Suppressor macrophage (primary cell): ENCODE measurements around the gene MYL10.

ENCODE experiments used
- DNase-seq, 4 experiments: peaks; one replicate each; pipeline ENCODE4 v3.0.0-alpha.2; 2020 to 2022
- total RNA-seq, 17 experiments: gene quantifications; one replicate each; lab custom pipeline; 2026; ENCODE audit warnings: mixed read lengths in 6 of 17, inconsistent platforms in 3 of 17; lab: John Stamatoyannopoulos, UW

The MYL10 gene
- total RNA-seq = 0 to 1.1 (median 0) reads per million in 17 experiments

GRCh38 chr7:101629171-101629570 lies at the start of gene MYL10:
Gene MYL10, minus strand, starts transcription at chr7:101629296. Its CDS starts 178 bp downstream, at chr7:101629118.
- no peak for DNase-seq

DNA sequence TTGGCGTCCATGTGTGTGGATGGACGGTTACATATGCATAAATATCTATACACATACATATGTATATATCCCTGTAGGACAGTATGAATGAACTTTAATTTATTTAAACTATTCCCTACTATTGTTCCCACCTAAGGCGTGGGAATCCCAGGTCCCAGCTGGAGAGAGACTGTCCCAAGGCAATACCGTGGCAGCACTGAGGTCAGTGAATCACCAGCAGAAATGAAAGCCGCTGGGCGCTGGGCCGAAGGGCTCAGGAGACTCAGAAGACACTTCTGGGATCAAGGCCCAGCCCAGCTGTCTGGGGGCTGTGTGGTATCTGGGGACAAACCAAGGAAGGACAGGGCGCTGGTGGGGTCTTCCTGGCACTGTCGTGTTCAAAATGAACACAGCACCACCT lies 49.6 kb upstream of the MYL10 start:
- DNase-seq = no peak

GRCh38 chr7:101677797-101678479 lies 48.8 kb upstream of the MYL10 start:
- peak; percentile 50 to 73 (median 70) for DNase-seq

- DNase-seq = no peak
Measured at GRCh38 chr7:101677391-101677790, 48.3 kb upstream of the MYL10 start.

DNA sequence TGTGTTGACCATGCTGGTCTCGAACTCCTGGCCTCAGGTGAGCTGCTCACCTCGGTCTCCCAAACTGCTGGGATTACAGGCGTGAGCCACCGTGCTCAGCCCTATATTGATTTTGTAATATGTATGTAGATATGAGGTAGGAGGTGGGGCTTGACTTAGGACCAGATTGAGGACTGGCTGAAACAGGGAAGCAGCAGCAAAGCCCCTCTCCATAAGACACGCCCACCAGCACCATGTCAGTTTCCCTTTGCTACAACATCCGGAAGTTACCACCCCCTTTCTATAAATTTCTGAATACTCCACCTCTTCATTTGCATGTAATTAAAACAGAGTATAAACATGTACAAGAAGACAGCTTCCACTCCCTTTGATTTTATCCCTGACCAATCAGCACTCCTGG lies 47.9 kb upstream of the MYL10 start:
- no peak for DNase-seq

DNA sequence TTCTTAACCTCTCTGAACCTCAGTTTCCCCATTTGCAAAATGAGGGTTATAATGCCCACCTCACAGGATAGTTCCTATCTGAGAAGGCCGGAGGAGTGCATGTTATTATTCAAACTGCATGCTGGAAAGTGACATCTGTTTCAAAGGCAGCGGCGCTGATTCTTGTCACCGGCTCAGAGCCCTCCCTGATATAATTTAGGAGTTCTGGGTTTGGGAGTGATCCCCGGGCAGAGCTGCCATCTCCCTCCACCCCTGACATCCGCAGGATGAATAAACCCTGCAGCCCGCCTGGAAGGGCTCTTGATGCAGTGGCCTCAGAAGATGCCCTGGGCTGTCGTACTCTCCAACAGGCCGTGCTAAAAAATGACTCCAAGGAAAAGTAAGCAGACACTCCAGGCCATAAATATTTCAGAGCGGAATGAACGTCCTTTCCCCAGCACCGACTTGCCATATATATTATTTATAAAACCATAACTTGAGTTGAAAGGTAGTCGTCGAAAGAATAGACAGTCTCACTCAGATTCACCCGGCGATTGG lies 47.0 kb upstream of the MYL10 start:
- no peak for DNase-seq

GRCh38 chr7:101674439-101674838 lies 45.3 kb upstream of the MYL10 start:
- DNase-seq = no peak

- no peak for DNase-seq
Measured at GRCh38 chr7:101673951-101674350, 44.9 kb upstream of the MYL10 start.

- no peak for DNase-seq
Measured at GRCh38 chr7:101673315-101673714, 44.2 kb upstream of the MYL10 start.

- DNase-seq = no peak
Measured at GRCh38 chr7:101671371-101672356, 42.6 kb upstream of the MYL10 start.

DNA sequence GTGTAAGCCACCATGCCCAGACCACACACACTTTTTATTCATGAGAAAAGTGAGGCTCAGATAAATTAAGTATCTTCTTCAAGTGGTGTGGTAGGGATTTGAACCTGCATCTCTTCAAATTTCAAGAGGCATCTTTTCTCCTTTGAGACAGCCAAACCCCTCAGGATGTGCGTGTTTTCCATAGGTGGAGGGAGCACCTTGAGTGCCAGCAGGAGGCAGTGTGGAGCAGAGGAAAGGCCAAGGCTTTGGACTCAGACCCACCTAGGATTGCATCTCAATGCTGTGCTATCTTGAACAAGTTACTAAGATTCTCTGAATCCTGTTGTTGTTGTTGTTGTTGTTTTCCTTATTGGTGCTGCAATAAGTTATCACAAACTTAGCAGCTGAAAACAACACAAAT lies 40.2 kb upstream of the MYL10 start:
- DNase-seq = peak in 3 of 4 experiments; percentile 26 to 47 (median 28)

DNA sequence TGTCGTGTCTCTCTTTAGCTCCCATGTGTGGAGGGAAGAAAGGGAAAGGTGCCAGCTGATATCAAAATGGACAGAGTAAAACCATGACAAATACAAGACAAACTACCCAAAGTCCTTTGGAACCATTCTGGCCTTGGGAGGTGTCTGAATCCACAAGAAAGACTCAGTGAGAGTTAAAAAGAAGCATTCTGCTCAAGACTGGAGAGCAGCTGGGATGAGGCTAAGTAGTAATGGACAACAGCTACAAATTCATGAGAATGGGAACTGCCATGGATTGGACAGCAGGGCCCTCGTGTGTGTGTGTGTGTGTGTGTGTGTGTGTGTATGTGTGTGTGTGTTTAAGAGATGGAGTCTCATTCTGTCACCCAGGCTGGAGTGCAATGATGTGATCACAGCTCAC lies 39.6 kb upstream of the MYL10 start:
- DNase-seq = no peak

DNA sequence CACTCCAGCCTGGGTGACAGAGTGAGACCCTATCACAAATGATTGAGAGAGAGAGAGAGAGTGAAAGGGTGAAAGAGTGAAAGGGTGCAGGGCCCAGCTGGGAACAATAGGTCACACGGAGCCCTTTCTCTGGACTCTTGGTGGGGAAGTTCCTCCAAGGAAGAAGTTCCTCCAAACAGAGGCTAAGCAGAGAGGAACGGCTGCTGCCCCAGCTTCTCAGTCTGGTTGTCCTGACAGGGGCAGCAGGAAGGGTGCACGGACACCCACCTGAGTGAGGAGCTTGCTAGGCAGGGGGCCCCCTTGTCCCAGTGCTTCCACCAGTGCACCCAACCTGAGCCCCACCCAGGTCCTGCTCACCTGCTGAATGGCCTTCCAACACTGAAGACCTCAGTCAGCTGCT lies 38.8 kb upstream of the MYL10 start:
- DNase-seq = peak; percentile 35 to 69 (median 64)

- no peak for DNase-seq
Measured at GRCh38 chr7:101667399-101667798, 38.3 kb upstream of the MYL10 start.

DNA sequence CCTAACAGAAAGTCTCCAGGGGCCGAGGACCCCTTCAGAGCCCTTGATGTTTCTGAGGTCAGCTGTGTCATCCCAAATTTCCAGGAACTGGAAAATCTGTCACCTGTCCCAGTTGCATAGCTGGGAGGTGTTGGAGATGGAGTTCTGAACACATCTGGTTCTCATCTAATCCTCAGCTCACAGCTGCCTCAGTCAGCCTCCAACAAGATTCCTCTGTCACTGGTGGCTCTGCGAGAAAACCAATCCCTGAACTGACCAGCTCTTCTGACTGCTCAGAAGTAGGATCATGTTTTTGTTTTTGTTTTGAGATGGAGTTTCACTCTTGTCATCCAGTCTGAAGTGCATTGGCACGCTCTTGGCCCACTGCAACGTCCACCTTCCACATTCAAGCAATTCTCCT lies 37.6 kb upstream of the MYL10 start:
- no peak for DNase-seq

DNA sequence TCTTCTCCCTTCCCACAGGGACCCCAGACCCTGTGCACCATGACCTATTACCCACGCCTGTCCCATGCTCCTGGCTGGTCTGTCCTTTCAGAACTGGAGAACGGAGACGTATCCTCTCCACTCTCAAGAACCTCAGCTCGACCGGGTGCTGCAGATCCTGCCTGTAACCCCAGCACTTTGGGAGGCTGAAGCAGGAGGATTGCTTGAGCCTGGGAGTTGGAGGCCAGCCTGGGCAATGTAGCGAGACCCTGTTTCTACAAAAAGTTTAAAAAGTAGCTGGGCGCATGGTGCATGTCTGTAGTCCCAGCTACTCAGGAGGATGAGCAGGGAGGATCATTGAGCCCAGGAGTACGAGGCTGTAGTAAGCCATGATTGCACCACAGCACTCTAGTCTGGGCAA lies 37.2 kb upstream of the MYL10 start:
- no peak for DNase-seq

DNA sequence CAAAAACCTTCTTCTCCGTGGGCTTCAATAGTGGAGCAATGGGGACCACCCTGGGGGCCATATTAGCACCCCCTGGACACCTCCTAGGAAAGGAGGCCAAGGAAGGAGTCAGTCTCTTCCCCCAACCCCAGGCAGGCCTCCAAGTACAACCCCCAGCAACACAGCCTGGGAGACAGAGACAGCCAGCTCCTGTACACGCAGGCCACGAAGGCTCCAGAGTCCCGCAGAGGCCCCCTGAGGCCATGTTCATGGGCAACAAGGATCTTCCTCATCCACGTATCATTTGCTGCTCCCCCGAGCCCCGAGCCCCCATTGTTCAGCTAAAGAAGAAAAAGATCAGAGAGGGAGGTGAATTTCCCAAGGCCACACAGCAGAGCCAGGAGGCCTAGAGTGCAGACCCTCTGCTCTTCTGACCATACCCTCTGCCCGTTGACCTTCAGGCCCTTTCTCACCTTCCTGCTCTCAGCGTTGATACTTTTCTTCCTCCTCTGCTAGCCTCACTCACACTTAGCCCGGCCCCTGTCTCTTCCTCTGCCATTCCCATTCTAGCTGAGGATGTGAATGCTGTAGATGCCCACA lies 35.9 kb upstream of the MYL10 start:
- no peak for DNase-seq

DNA sequence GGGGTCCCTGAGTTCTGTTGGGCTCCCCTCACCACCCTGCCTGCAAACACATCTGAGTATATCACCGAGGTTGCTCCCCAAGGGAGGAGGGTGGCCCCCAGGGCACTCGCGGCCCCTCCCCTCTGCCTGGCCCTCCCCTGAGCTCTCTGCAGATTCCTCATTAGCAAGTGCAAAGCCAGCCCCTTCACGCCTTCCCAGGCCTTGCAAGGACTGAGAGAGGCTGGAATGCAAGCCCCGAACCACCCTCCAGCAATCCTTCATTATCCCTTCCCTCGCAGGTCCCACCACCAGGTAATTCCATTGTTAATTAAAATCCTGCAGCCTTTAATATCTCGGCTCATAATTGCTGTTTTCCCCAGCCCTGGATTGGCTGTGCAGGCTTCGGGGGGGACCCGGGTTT lies 35.3 kb upstream of the MYL10 start:
- no peak for DNase-seq

DNA sequence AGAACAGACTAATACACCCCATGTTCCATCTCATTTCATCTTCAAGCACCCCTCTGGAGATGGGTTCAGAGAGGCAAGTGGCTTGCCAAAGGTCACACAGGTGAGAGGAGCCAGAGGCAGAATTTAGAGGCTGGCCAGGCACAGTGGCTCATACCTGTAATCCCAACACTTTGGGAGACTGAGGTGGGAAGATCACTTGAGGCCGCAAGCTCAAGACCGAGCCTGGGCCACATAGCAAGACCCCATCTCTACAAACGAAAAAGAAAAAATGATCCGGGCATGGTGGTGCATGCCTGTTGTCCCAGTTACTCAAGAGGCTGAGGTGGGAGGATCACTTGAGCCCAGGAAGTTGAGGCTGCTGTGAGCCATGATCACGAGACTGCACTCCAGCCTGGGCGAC lies 34.7 kb upstream of the MYL10 start:
- no peak for DNase-seq

DNA sequence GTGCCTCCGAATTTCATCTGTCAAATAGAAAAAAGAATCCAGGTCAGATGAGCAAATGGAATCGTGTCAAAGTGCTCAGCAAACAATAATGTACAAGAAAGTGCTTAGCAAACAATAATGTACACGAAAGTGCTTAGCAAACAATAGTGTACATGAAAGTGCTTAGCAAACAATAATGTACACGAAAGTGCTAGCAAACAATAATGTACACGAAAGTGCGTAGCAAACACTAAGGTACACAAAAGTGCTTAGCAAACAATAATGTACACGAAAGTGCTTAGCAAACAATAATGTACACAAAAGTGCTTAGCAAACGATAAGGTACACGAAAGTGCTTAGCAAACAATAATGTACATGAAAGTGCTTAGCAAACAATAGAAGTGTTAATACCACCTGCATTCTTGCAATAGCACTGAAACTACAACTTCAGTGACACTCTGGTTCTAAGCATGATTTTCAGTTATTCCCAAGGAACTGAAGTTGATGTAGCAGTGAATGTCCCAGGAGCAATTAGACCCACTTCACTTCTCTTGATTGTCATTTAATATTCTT lies 33.4 kb upstream of the MYL10 start:
- no peak for DNase-seq

- DNase-seq = no peak
Measured at GRCh38 chr7:101659706-101660105, 30.6 kb upstream of the MYL10 start.

GRCh38 chr7:101657171-101657570 lies 28.1 kb upstream of the MYL10 start:
- no peak for DNase-seq

- DNase-seq = no peak
Measured at GRCh38 chr7:101651112-101651511, 22.0 kb upstream of the MYL10 start.
